Measurements from ENCODE around the gene COL18A1. TPM values are rescaled to one million over a fixed set of nuclear protein-coding genes. Genes with fewer than 3 reads are reported as not detected.
"Not testable (repeated sequence)": the region's sequence is repeated elsewhere in the genome, so short reads cannot be mapped to it uniquely, and the experiment has no call there.

COL18A1 gene
- total RNA-seq, 1 experiment from 2014 or later, result 3.3 TPM

- no peak overlapping the region for H3K27ac ChIP-seq (ENCODE audit: low read depth, low read length, poor library complexity, severe bottlenecking)
- no peak for TF ChIP-seq EZH2 (IDR thresholded peaks at IDR 0.05; ENCODE audit: borderline replicate concordance, low read depth, low read length, poor library complexity, severe bottlenecking)
- no peak for TF ChIP-seq CTCF (conservative IDR thresholded peaks at IDR 0.05; ENCODE audit: low read depth, low read length)
- H3K36me3 ChIP-seq (ENCODE audit: insufficient read depth, low read length, poor library complexity, severe bottlenecking), result no peaks in the 10 kb centered on the region
- ChIA-PET CTCF (no interaction called here), POLR2A (ENCODE audit: low non-redundant PET) (no interaction called here)
- H3K9me3 ChIP-seq (ENCODE audit: low read depth, low read length, poor library complexity, severe bottlenecking), result no peaks in the 10 kb centered on the region
- no TSS peak for BruUV-seq (replicated peaks)
- no peaks in the 10 kb centered on the region for H3K27me3 ChIP-seq (replicated peaks; ENCODE audit: insufficient read depth, low read depth, low read length, poor library complexity)
- intact Hi-C loops (cut with micrococcal nuclease; ENCODE audit: unreplicated experiment), result no loop called here
- DNase-seq (ENCODE audit: low spot score), result no peak
- H3K4me3 ChIP-seq (ENCODE audit: low read depth, low read length, poor library complexity, severe bottlenecking), result no peak overlapping the region
- no peaks in the 10 kb centered on the region for H3K4me1 ChIP-seq (ENCODE audit: insufficient read depth, low read length, poor library complexity, severe bottlenecking)
These were observed 38.5 kb upstream of the COL18A1 start for GRCh38 chr21:45366476-45366875.

- H3K4me1 ChIP-seq (ENCODE audit: insufficient read depth, low read length, poor library complexity, severe bottlenecking), result no peaks in the 10 kb centered on the region
- intact Hi-C loops (cut with micrococcal nuclease; ENCODE audit: unreplicated experiment), result no loop called here
- H3K9me3 ChIP-seq (ENCODE audit: low read depth, low read length, poor library complexity, severe bottlenecking), result no peaks in the 10 kb centered on the region
- H3K27ac ChIP-seq (ENCODE audit: low read depth, low read length, poor library complexity, severe bottlenecking), result no peak overlapping the region
- no peaks in the 10 kb centered on the region for H3K27me3 ChIP-seq (replicated peaks; ENCODE audit: insufficient read depth, low read depth, low read length, poor library complexity)
- DNase-seq (ENCODE audit: low spot score), result no peak
- ChIA-PET POLR2A (ENCODE audit: low non-redundant PET) (no interaction called here), CTCF (no interaction called here)
- H3K4me3 ChIP-seq (ENCODE audit: low read depth, low read length, poor library complexity, severe bottlenecking), result no peak overlapping the region
- no peaks in the 10 kb centered on the region for H3K36me3 ChIP-seq (ENCODE audit: insufficient read depth, low read length, poor library complexity, severe bottlenecking)
- TF ChIP-seq EZH2 (IDR thresholded peaks at IDR 0.05; ENCODE audit: borderline replicate concordance, low read depth, low read length, poor library complexity, severe bottlenecking), result no peak
- no peak for TF ChIP-seq CTCF (conservative IDR thresholded peaks at IDR 0.05; ENCODE audit: low read depth, low read length)
- BruUV-seq (replicated peaks), result no TSS peak
These were observed 38.0 kb upstream of the COL18A1 start for GRCh38 chr21:45366931-45367401.

- no peak overlapping the region for H3K27ac ChIP-seq (ENCODE audit: low read depth, low read length, poor library complexity, severe bottlenecking)
- H3K27me3 ChIP-seq (replicated peaks; ENCODE audit: insufficient read depth, low read depth, low read length, poor library complexity), result no peaks in the 10 kb centered on the region
- BruUV-seq (replicated peaks), result no TSS peak
- intact Hi-C loops (cut with micrococcal nuclease; ENCODE audit: unreplicated experiment), result no loop called here
- H3K9me3 ChIP-seq (ENCODE audit: low read depth, low read length, poor library complexity, severe bottlenecking), result no peaks in the 10 kb centered on the region
- ChIA-PET CTCF (no interaction called here), POLR2A (ENCODE audit: low non-redundant PET) (no interaction called here)
- H3K4me1 ChIP-seq (ENCODE audit: insufficient read depth, low read length, poor library complexity, severe bottlenecking), result no peaks in the 10 kb centered on the region
- no peak overlapping the region for H3K4me3 ChIP-seq (ENCODE audit: low read depth, low read length, poor library complexity, severe bottlenecking)
- TF ChIP-seq CTCF (conservative IDR thresholded peaks at IDR 0.05; ENCODE audit: low read depth, low read length) (no peak), EZH2 (IDR thresholded peaks at IDR 0.05; ENCODE audit: borderline replicate concordance, low read depth, low read length, poor library complexity, severe bottlenecking) (no peak)
- H3K36me3 ChIP-seq (ENCODE audit: insufficient read depth, low read length, poor library complexity, severe bottlenecking), result no peaks in the 10 kb centered on the region
- no peak for DNase-seq (ENCODE audit: low spot score)
These were observed 37.3 kb upstream of the COL18A1 start for GRCh38 chr21:45367402-45368351.

- CTCF ChIA-PET; H3K4me1 ChIP-seq (ENCODE audit: insufficient read depth, low read length, poor library complexity, severe bottlenecking); intact Hi-C loops (cut with micrococcal nuclease; ENCODE audit: unreplicated experiment); H3K27me3 ChIP-seq (replicated peaks; ENCODE audit: insufficient read depth, low read depth, low read length, poor library complexity); H3K27ac ChIP-seq (ENCODE audit: low read depth, low read length, poor library complexity, severe bottlenecking); DNase-seq (ENCODE audit: low spot score); BruUV-seq (replicated peaks); H3K9me3 ChIP-seq (ENCODE audit: low read depth, low read length, poor library complexity, severe bottlenecking); H3K36me3 ChIP-seq (ENCODE audit: insufficient read depth, low read length, poor library complexity, severe bottlenecking); POLR2A ChIA-PET (ENCODE audit: low non-redundant PET); H3K4me3 ChIP-seq (ENCODE audit: low read depth, low read length, poor library complexity, severe bottlenecking): not testable (repeated sequence)
These were observed 35.9 kb upstream of the COL18A1 start for GRCh38 chr21:45369018-45369417.
